Bronchial epithelial cell (primary cell): Measurements from ENCODE around the gene KLHL35. TPM values are rescaled to one million over a fixed set of nuclear protein-coding genes. Genes with fewer than 3 reads are reported as not detected.
A peak's percentile ranks its signal among the peaks of the same experiment; 100 is the strongest.
"Not testable (repeated sequence)": the region's sequence is repeated elsewhere in the genome, so short reads cannot be mapped to it uniquely, and the experiment has no call there.

Experiments used
- DNase-seq: peaks from one replicate; pipeline ENCODE4 v3.0.0-alpha.2; 2010; ENCODE audit warnings: low read depth
- FAIRE-seq: peaks from 2 replicates; lab custom pipeline; 2011; peaks lifted over from hg19 to GRCh38; lab: Jason Lieb, UNC
- H3K27me3 ChIP-seq: 2 replicates; pipeline ENCODE4 v1.5.1; 2011; ENCODE audit warnings: low read length; ENCODE audit not compliant: control insufficient read depth, insufficient read depth
- H3K36me3 ChIP-seq: 2 replicates; pipeline ENCODE4 v1.5.1; 2011; ENCODE audit warnings: low read length; ENCODE audit not compliant: control insufficient read depth, insufficient read depth
- H3K4me3 ChIP-seq: 2 replicates; pipeline ENCODE4 v1.5.1; 2011; ENCODE audit warnings: mild to moderate bottlenecking, low read depth, low read length, control low read depth
- CTCF ChIP-seq: IDR thresholded peaks from 2 replicates; pipeline ENCODE4 v1.5.1; 2011; ENCODE audit warnings: mild to moderate bottlenecking, moderate library complexity, low read length, control low read depth, inconsistent platforms; ENCODE audit not compliant: insufficient read depth, severe bottlenecking
- total RNA-seq: library from RNA; depleted of rRNA; stranded (reverse); fragments of >200 nt; gene quantifications from 2 replicates; pipeline ENCODE4 v1.2.1, GENCODE V29; 2014

The KLHL35 gene
- total RNA-seq, 1 donor from 2014 or later, result 0.79 TPM

- no peak for DNase-seq
- no peak for TF ChIP-seq CTCF
- FAIRE-seq, result no peak
- no peaks in the 10 kb centered on the region for H3K27me3 ChIP-seq
- H3K36me3 ChIP-seq, result no peaks in the 10 kb centered on the region
- H3K4me3 ChIP-seq, result no peak overlapping the region
Measured at GRCh38 chr11:75383246-75383645, 49.8 kb downstream of the KLHL35 start.

- no peak for TF ChIP-seq CTCF
- peak; percentile 71 for DNase-seq
- Histone ChIP-seq H3K36me3 (no peaks in the 10 kb centered on the region), H3K27me3 (no peaks in the 10 kb centered on the region), H3K4me3 (no peak overlapping the region)
- FAIRE-seq, result no peak
Measured at GRCh38 chr11:75380716-75381420, 52.1 kb downstream of the KLHL35 start.

GRCh38 chr11:75380245-75380644 lies 52.8 kb downstream of the KLHL35 start:
- DNase-seq (no peak), FAIRE-seq (no peak)
- Histone ChIP-seq H3K36me3 (no peaks in the 10 kb centered on the region), H3K27me3 (no peaks in the 10 kb centered on the region), H3K4me3 (no peak overlapping the region)
- TF ChIP-seq CTCF, result no peak

- H3K36me3 ChIP-seq, DNase-seq, H3K4me3 ChIP-seq, FAIRE-seq, H3K27me3 ChIP-seq: not testable (repeated sequence)
Measured at GRCh38 chr11:75378776-75379175, 54.2 kb downstream of the KLHL35 start.

- Histone ChIP-seq H3K36me3 (no peaks in the 10 kb centered on the region), H3K4me3 (no peak overlapping the region), H3K27me3 (peaks cover 3% of the 10 kb centered on the region)
- no peak for TF ChIP-seq CTCF
- DNase-seq (no peak), FAIRE-seq (no peak)
Measured at GRCh38 chr11:75376175-75376574, 56.8 kb downstream of the KLHL35 start.

- no peak for TF ChIP-seq CTCF
- H3K4me3 ChIP-seq, result no peak overlapping the region
- FAIRE-seq (no peak), DNase-seq (no peak)
- H3K27me3 ChIP-seq, result peaks cover 5% of the 10 kb centered on the region
- no peaks in the 10 kb centered on the region for H3K36me3 ChIP-seq
Measured at GRCh38 chr11:75375626-75376025, 57.4 kb downstream of the KLHL35 start.
